ENCODE data around the gene COASY.
"Not testable (repeated sequence)": the region's sequence is repeated elsewhere in the genome, so short reads cannot be mapped to it uniquely, and the experiment has no call there.

GRCh38 chr17:42552736-42553135, 9.2 kb upstream of the COASY start, which contains the start of gene HSD17B1:
- TF ChIP-seq, protein P1, sequence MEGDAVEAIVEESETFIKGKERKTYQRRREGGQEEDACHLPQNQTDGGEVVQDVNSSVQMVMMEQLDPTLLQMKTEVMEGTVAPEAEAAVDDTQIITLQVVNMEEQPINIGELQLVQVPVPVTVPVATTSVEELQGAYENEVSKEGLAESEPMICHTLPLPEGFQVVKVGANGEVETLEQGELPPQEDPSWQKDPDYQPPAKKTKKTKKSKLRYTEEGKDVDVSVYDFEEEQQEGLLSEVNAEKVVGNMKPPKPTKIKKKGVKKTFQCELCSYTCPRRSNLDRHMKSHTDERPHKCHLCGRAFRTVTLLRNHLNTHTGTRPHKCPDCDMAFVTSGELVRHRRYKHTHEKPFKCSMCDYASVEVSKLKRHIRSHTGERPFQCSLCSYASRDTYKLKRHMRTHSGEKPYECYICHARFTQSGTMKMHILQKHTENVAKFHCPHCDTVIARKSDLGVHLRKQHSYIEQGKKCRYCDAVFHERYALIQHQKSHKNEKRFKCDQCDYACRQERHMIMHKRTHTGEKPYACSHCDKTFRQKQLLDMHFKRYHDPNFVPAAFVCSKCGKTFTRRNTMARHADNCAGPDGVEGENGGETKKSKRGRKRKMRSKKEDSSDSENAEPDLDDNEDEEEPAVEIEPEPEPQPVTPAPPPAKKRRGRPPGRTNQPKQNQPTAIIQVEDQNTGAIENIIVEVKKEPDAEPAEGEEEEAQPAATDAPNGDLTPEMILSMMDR (conservative IDR thresholded peaks at IDR 0.05; ENCODE audit: low read depth in 2 of 2), result not testable (repeated sequence)
- not testable (repeated sequence) for TF ChIP-seq CREB1 (CRISPR knock-in tag; IDR thresholded peaks at IDR 0.05; ENCODE audit: low read depth)

Data from GM23338 (cell line).